ENCODE measurements around the gene ZBTB20. TPM values are rescaled to one million over a fixed set of nuclear protein-coding genes. Genes with fewer than 3 reads are reported as not detected.
A peak's percentile ranks its signal among the peaks of the same experiment; 100 is the strongest.

The ZBTB20 gene
- total RNA-seq, 1 donor from 2014 or later = 15.5 TPM

GRCh38 chr3:114494498-114494897, 652.6 kb downstream of the ZBTB20 start:
- Mint-ChIP-seq H3K27me3 (ENCODE audit: low read depth) (no peaks in the 10 kb centered on the region), H3K4me3 (ENCODE audit: unreplicated experiment) (no peak overlapping the region), H3K4me1 (ENCODE audit: low read depth) (peaks cover 45% of the 10 kb centered on the region), H3K9me3 (ENCODE audit: low read depth) (no peaks in the 10 kb centered on the region), H3K27ac (ENCODE audit: unreplicated experiment) (peak overlapping the region; percentile 14), H3K36me3 (ENCODE audit: low read depth) (no peaks in the 10 kb centered on the region)
- no peak for DNase-seq (ENCODE audit: low spot score)
- TF ChIP-seq CTCF (IDR thresholded peaks at IDR 0.05) = no peak

GRCh38 chr3:114490829-114491228, 656.3 kb downstream of the ZBTB20 start:
- H3K27me3 Mint-ChIP-seq (ENCODE audit: low read depth) = no peaks in the 10 kb centered on the region
- H3K36me3 Mint-ChIP-seq (ENCODE audit: low read depth) = peaks cover 2% of the 10 kb centered on the region
- H3K4me3 Mint-ChIP-seq (ENCODE audit: unreplicated experiment) = no peak overlapping the region
- no peaks in the 10 kb centered on the region for H3K9me3 Mint-ChIP-seq (ENCODE audit: low read depth)
- H3K27ac Mint-ChIP-seq (ENCODE audit: unreplicated experiment) = no peak overlapping the region
- no peak for TF ChIP-seq CTCF (IDR thresholded peaks at IDR 0.05)
- no peak for DNase-seq (ENCODE audit: low spot score)
- H3K4me1 Mint-ChIP-seq (ENCODE audit: low read depth) = peaks cover 20% of the 10 kb centered on the region

GRCh38 chr3:114487502-114487901, 659.6 kb downstream of the ZBTB20 start:
- Mint-ChIP-seq H3K4me1 (ENCODE audit: low read depth) (peaks cover 27% of the 10 kb centered on the region), H3K9me3 (ENCODE audit: low read depth) (no peaks in the 10 kb centered on the region), H3K27ac (ENCODE audit: unreplicated experiment) (no peak overlapping the region), H3K36me3 (ENCODE audit: low read depth) (peaks cover 2% of the 10 kb centered on the region), H3K27me3 (ENCODE audit: low read depth) (no peaks in the 10 kb centered on the region), H3K4me3 (ENCODE audit: unreplicated experiment) (no peak overlapping the region)
- no peak for DNase-seq (ENCODE audit: low spot score)
- no peak for TF ChIP-seq CTCF (IDR thresholded peaks at IDR 0.05)

- peak overlapping the region; percentile 77 for H3K27ac Mint-ChIP-seq (ENCODE audit: unreplicated experiment)
- no peaks in the 10 kb centered on the region for H3K27me3 Mint-ChIP-seq (ENCODE audit: low read depth)
- peaks cover 36% of the 10 kb centered on the region for H3K4me1 Mint-ChIP-seq (ENCODE audit: low read depth)
- no peak for DNase-seq (ENCODE audit: low spot score)
- H3K9me3 Mint-ChIP-seq (ENCODE audit: low read depth) = no peaks in the 10 kb centered on the region
- no peak overlapping the region for H3K4me3 Mint-ChIP-seq (ENCODE audit: unreplicated experiment)
- peaks cover 2% of the 10 kb centered on the region for H3K36me3 Mint-ChIP-seq (ENCODE audit: low read depth)
- no peak for TF ChIP-seq CTCF (IDR thresholded peaks at IDR 0.05)
These were observed 662.2 kb downstream of the ZBTB20 start for GRCh38 chr3:114484919-114485318.

- no peaks in the 10 kb centered on the region for H3K27me3 Mint-ChIP-seq (ENCODE audit: low read depth)
- H3K4me1 Mint-ChIP-seq (ENCODE audit: low read depth) = peaks cover 52% of the 10 kb centered on the region
- no peak overlapping the region for H3K27ac Mint-ChIP-seq (ENCODE audit: unreplicated experiment)
- H3K9me3 Mint-ChIP-seq (ENCODE audit: low read depth) = no peaks in the 10 kb centered on the region
- no peak for TF ChIP-seq CTCF (IDR thresholded peaks at IDR 0.05)
- no peak overlapping the region for H3K4me3 Mint-ChIP-seq (ENCODE audit: unreplicated experiment)
- H3K36me3 Mint-ChIP-seq (ENCODE audit: low read depth) = no peaks in the 10 kb centered on the region
- DNase-seq (ENCODE audit: low spot score) = no peak
These were observed 666.0 kb downstream of the ZBTB20 start for GRCh38 chr3:114481113-114481512.
